CD4-positive, alpha-beta T cell treated with Interleukin-1 beta for 1 hour (primary cell): ENCODE measurements around the gene PDE4D.

Experiments used
- DNase-seq, 2 donors: peaks; one replicate each; pipeline ENCODE4 v3.0.0-alpha.2; 2020 to 2022

The PDE4D gene

DNA sequence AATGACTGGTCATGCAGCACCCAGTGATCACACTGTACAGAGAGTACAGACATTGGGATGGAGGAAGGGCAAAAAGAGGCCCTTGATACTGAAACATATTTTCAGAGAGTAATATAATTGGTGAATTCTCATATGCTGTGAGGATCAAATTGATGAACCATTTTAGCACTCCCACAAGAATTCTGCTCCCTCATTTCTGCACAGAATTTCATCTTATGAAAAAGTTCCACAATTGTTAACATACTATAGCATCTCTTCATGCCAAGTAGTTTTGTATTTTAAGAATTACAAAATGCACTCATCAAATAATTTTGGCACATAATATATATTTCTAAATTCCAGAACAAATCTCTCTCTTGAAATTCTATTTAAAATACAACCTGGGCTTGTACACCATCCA lies 351.2 kb downstream of the PDE4D start:
- no peak for DNase-seq

DNA sequence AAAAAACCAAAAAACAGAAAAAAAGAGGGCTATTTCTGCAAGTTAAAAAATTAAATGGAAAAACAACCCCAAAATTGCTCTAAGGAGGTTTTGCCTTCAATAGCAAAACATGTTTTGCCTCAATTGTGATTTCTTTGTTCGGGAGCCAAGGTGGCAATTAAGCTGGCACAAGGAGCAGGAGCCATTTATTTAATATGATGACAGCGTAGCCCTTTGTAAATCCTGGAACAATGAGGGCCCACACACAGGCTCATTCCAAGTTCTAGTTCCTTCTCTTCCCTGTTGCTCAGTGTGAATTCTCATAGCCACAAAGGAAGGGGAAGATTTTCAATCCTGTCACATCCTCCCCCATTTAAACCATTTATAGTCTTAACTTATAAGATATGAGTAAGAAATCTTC lies 353.2 kb downstream of the PDE4D start:
- no peak for DNase-seq

DNA sequence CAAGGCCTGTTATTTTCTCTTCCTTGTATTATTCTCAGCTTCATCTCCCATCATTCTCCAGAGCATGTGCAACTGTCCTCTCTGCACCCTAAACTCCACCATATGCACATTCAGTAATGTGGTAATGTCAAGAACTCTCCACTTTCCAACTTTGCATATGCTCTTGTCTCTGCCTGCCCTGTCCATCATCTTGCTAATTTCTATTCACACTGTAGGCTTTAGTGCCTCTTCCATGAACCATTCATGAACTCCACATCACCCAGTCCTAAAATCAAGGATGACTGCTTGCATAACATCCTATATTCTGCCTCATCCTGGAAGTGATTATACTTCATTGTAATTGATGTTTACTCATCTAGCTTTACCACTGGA lies 354.8 kb downstream of the PDE4D start:
- no peak for DNase-seq

DNA sequence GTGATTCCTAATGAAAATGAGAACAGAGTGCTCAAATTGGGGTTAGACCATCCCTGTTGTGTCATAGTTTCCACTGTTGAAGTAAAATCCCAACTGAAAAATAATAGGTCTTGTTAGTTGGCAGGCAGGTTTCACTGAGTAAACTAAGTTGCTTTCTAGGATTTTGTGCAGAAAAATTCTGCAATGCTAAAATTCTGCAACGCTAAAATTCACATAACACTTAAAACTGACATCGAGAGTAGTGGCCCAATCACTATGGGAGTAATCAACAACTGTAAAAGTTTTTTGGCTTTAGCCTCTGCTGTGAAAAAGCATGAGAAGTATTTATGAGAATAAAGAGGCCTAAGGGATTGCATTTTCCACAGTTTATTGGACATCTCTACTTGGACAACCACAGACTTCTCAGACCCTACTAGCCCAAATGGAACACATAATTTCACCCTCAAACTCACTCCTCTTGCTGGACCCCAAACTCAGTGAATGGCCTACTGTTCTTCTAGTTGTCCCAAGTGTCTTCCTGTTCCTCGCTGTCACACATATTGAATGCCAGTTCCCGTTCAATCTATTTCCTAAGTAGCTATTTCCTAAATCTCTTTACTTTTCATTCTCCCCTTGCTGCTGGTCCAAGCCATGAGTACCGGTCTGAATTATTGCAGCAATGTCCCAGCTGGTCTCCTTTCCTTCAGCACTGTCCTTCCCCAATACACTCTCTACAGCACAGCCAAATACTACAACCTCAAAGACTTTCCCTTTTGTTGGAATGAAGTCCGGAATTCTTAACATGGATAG lies 355.4 kb downstream of the PDE4D start:
- DNase-seq: no peak

DNA sequence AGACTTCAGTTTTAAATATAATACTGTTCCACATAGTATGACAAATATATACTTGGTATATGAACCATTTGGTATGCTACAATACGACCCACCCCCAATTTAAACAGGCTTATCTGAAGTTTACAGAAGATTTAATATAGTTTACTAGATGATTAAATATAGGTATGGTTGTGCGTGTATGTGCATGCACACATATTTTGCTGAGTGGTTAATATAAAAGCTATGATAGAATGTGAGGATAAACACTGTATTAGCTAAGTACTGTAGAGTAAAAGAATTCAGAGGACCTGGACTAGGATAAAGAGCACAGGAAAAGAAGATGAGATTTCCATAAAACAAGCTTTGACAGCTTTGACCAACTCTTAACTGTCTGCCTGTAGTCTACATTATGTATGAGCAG lies 356.7 kb downstream of the PDE4D start:
- no peak for DNase-seq

DNA sequence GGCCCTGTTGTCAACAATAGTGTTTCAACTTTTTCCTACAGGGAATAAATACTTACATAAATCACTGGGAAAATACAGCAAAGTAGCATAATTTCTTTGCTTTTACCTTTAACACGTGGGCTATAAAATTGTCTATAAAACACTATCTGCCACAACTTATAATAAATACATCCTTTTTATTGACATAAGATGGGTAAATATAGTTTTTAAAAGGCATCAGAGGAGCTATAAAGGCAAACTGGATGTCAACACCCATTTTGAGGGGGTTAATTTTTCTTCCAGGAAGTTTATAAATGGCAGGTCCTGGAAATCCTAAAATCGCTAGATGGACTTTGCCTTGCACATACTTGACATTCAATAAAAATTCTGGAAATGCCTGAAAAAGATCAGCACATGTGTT lies 358.0 kb downstream of the PDE4D start:
- no peak for DNase-seq

DNA sequence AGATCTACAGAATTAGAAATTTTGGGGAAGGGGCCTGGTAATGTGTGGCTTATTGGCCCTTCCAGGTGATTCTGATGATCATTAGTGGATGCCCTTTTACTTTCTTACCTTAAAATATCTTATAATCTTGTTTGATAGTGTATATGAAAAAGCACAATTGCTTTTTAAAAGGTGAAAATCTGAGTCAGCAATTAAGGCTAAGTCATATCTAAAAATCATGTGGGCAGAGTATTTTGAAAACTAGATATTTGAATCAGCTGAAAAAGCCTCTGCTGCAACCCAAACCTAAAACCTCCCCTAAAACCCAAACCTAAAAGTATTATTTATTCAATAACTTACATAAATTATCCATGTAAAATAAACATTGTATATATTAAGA lies 359.8 kb downstream of the PDE4D start:
- DNase-seq: no peak

DNA sequence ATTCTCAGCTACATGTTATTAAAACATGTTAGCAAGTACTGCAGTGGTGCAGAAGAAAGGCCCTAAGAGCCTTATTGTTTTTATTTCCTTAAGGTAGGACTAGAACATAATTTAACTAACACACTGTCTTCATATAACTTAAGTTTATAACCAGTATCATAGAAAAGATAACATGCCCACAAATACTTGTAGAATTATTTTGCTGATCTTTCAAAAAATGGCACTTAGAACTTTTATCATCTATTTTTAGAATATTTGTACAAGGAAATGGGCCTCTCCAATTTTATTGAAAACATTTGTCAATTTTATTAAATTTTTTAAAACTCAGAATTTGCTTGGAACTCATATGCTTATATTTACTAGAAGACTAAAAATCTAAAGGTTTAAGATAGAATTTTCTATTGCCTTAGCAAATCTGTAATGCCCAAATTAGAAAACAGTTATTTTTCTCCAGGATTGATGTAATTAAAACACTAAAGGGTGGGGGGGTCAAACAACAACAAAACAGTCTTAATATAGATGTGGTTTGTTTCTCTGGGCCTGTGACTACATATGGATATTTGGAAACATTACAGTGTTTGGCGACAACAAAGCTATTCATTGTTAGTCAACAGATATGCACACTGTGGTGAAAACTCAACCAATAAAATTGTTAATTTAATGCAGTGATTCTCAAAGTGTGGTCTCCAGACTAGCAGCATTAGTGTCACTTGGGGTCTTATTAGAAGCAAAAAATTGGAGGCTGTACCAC lies 360.4 kb downstream of the PDE4D start:
- DNase-seq: no peak

DNA sequence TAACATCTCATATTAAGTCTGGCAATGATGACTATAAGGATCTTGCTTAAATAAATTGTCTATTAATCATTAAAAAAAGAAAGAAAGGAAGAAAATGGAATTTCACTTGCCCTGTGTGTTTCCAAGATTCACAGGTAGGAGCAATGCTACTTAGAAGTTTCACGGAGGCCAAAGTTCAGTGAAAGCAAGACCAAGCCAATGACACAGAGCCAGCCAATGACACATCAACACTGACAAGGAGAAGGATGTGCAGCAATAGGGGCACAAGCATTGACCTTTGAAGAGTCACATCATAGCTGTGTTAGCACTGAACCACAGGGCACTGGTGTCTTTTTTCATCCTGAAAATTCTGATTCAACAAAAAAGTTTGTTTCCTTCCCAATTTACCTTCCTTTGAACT lies 364.3 kb downstream of the PDE4D start:
- no peak for DNase-seq

DNA sequence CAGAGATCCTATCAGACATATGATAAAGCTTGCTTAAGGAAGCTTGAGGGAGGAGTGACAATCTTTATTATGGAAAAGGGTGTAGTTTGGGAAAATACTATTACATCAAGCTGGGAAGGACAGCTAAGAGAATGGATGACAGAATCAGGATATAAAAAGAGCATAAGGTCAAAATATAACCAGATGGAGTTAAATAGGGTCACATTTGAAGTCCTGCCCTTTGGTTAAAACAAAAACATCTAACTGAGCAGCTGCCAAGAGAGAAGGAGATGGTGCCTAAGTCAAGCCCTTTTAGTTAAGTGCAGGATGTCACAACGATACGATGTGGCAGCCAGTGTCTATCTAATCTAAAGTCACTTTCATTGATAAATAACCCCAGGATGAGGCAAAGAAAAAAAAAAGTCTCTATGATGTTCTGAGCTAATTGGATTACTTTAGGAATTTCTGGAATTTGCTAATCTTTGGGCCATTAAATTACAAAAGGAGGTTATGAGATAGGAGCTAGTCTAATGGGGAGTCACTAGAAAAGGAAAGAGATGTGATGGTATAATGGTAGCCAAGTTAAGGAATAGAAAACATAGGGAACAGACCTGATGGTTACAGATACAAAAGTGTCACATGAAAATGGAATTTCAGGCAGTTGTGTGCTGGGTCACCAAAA lies 365.2 kb downstream of the PDE4D start:
- no peak for DNase-seq

DNA sequence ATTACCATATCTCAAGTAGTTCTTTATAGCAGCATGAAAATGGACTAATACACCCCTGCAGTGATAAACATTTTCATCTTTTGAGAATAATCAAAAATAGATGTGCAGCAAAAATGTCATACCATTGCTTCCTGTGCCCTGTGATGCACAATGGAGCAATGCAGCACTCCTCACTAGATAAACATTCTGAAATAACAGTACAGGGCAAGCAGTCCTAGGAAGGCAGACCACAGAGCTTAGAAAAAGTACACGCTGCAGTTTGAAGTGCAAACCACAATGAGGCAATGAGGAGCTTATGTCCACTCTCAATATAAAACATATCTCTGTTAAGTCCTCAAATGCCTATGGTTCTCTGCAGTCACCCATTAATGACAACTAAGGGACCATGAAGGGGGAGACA lies 367.6 kb downstream of the PDE4D start:
- DNase-seq: no peak

DNA sequence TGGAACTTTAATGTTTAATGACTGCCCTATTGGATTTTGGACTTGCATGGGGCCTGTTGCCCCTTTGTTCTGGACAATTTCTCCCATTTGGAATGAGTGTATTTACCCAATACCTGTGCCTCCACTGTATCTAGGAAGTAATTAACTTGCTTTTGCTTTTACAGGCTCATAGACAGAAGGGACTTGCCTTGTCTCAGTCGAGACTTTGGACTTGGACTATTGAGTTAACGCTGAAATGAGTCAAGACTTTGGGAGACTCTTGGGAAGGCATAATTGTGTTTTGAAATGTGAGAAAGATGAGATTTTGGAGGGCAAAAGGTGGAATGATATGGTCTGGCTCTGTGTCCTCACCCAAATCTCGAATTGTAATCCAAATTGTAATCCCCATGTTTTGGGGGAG lies 368.2 kb downstream of the PDE4D start:
- no peak for DNase-seq

DNA sequence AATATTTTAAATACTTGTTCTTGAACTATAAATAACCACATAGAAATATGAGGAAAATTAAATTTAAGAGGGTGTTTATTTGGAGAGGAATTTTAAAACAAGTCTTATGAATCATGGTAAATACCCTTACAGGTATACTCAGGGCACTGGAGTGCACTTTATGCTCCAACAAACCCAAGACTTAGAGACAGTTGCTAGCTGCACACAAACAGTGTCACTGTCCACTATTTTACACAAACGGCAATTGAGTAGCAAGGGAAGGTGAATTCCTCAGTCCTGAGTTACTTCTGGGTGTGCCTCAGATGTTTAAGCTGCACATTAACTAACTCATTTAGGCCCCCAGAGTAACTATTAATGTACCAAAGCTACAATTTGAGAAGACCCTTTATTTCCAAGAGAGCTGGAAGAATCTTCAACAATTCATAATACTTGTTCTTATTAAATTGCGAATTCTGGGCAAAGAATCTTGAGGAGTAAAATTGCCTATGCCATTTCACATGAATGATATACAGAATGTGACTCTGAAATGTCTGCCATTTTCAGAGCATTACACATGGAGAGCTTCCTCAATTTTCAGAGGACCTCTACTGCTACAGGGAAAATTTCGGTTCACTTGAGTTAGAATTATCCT lies 371.2 kb downstream of the PDE4D start:
- no peak for DNase-seq

DNA sequence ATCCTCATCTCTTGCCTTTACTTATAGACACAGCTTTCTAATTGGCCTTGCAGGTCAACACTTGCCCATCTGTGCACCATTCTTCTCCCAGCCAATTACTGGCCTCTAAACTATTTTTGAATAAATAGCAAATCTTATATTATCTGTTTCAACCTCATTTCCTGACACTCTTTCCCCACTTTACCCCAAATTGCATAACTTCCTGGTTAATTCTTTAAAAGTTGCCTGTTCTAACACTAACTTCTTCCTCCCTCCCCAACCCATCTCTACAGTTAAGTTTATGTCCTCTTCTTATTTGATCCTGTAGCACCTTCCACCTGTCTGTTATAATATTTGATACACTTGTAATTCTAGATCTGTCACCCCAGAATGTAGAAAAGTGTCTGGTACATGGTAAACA lies 372.1 kb downstream of the PDE4D start:
- DNase-seq: no peak

DNA sequence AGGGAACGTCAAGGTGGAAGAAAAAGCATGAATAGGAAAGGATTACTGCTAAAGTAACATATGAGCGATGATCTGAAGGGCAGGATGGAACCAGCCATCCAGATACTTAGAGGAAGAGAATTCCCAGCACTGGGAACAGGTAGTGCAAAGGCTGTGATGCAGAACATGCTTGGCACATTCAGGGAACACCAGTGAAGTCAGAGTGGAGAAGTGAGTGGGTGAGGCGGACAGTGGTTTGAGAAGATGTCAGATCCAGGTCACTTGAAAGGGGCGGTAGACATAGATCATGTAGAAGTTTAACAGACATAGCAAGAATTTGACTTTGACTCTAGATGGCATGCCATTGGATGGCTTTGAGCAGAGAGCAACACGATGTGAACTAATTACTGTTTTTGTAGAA lies 374.2 kb downstream of the PDE4D start:
- DNase-seq: no peak

DNA sequence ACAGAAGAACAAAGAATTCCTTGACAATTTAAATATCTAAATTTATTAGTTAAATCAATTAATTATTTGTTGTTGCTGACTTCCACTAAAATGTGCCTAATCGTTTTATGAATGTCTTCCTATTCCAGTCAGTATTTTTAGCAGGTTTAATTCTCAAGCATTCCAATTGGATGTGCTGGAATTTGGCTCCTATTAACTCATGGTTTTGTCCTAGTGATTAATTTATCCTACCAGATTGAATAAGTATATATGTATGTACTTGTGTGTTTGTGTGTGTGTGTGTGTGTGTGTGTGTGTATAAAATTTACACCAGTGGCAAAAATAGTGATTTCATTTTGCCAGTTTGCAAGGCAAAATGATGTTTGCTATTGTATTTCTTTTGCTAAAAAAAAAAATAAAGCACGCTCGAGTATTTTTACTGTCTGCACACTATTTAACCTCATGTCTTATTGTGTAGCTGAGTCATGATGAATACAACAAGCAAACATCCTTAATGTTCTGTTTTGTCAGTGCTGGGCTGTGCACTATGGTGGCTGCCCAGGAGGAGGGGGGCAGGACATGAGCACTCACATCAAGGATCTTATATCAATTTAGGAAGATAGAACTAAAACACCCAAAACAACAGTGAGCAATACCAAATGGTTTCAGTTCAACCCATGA lies 375.5 kb downstream of the PDE4D start:
- DNase-seq: no peak

DNA sequence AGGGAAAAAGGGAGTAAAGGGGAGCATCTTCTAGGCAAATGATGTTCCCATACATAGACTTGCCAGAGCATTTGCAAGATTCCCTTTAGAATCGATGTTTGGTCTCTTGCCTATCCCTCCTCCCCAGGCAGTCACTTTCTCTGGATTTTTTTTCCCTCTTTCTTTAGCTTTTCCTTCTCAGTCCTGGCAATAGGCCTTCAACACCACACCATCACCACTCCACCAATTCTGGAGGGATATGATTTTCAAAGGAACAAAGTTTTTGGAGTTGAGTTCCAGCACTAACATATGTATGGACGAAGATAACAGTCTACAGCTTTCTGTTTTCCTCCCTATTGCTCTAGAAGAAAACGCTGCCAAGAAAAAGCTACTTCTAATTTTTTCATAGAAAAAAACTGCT lies 377.4 kb downstream of the PDE4D start:
- no peak for DNase-seq

DNA sequence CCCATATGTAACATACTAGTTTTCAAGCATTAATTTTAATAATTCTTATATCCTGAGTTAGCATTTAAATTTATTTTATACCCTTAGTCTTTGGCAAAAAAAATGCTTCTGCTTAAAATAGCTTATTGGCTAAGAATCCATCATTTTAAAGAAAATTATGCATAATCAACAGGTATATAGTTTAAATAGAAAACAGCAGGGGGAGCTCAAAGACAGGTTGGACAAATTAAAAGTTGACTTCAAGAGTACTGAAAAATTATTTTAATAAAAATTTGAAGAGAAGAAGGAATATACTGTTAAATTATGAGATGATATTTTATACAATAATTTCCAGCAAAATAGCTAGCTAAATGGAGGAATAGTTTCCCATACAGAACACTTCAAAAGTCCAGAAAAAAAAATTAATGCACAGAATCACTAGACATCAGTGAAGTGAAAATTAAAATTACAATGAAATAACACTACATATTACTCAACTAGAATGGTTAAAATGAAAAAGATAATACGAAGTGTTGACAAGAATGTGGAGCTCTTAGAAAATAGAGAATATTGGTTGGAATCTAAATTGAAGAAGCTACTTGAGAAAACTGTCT lies 387.1 kb downstream of the PDE4D start:
- no peak for DNase-seq

DNA sequence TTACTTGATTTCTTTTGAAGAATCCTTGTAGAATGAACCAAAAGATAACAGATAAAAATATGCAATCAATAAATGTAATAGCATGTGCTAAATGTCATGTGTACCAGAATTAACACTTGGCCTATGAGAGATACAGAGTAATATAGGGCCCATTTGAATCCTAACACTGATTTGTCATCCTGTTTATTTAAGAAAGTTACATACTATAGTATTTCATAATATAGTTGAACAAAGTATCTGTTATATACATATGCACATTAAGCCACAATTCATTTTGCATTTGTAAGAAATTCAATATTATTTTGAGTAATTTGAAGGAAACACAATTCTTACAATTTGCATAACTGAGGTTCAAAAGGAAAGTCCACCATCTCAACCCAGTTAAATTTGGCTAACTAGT lies 389.5 kb downstream of the PDE4D start:
- DNase-seq: no peak

DNA sequence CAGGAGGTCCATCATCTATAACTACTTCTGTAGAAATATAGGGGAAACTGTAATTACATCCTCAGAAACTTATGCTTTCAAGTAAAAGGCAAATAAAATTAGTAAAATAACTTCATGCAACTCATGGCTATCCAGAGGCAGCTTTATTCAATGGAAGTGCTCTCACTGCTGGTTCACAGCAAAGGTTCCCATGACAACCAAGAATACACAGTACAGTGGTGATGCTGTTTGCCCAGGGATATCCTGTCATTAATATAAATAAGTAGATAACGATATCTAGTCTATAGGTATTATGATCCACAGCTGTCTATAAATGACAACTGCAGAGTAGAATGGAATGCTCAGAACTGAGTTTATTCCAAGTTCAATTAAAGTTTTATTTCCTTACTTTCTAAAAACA lies 390.3 kb downstream of the PDE4D start:
- DNase-seq: no peak

DNA sequence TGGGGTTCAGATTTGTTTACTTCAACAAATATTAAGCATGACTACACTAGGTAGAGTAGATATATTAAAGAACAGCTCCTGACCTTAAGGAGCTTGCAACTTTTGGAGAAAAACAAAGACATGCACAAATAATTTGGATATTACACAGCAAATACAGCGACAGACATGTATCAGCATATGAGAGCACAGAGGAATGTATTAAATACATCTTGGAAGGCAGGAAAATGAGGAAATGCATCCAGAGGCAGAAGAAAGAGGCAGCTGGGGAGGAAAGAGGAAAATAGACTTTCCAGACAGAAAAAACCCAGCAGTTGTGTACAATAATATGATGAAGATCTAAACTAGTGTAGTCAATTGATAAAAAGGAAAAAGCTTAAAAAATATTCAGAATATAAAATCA lies 392.2 kb downstream of the PDE4D start:
- DNase-seq: no peak

DNA sequence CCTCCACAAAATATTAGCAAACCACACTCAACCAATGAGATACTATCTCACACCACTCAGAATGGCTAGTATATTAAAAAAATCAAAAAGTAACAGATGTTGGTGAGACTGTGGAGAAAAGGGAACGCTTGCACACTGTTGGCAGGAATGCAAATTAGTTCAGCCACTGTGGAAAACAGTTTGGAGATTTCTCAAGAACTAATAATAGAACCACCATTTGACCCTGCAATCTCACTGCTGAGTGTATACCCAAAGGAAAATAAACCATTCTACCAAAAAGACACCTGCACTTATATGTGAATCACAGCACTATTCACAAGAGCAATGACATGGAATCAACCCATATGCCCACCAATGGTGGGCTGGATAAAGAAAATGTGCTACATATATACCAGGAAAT lies 393.5 kb downstream of the PDE4D start:
- no peak for DNase-seq

DNA sequence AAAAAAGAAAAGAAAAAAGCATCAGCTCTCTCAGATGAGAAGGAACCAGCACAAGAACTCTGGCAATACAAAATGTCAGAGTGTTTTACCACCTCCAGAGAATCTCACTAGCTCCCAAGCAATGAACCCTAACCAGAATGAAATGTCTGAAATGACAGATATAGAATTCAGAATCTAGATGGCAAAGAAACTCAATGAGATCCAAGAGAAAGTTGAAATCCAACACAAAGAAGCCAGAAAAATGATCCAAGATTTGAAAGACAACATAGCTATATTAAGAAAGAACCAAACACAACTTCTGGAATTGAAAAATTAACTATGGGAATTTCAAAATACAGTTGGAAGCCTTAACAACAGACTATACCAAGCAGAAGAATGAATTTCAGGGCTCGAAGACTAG lies 396.3 kb downstream of the PDE4D start:
- no peak for DNase-seq
